IMR-90 (cell line): ENCODE results near the gene NDST1. TPM values are rescaled to one million over a fixed set of nuclear protein-coding genes. Genes with fewer than 3 reads are reported as not detected.

Source experiments
- ATAC-seq: fragments of 200-7000 bp; cut with Tn5 transposase; 2 replicates; pipeline ENCODE4 v1.9.1; 2020; ENCODE audit warnings: low read depth, mild to moderate bottlenecking, moderate library complexity
- BruUV-seq: library from RNA; stranded (reverse); fragments of 400-500 nt; replicated peaks from 2 replicates; lab custom pipeline; 2021; lab: Mats Ljungman, UMichigan
- CTCF ChIA-PET: fragments of 300-600 bp; formaldehyde crosslinking; extraction: SDS; loops from one replicate; lab custom pipeline; 2021; ENCODE audit warnings: antibody characterized with exemption; lab: Yijun Ruan, JAX
- POLR2A ChIA-PET: fragments of 300-600 bp; sonication (Branson Sonifier 250); formaldehyde crosslinking; loops from one replicate; lab custom pipeline; 2022; ENCODE audit warnings: antibody characterized with exemption; ENCODE audit not compliant: unreplicated experiment; lab: Charles Lee
- DNase-seq: peaks from one replicate; pipeline ENCODE4 v3.0.0; 2013
- H2AFZ ChIP-seq: replicated peaks from 2 replicates; pipeline ENCODE3; 2013; ENCODE audit warnings: low read length, mild to moderate bottlenecking; ENCODE audit not compliant: poor library complexity
- H2AK5ac ChIP-seq: 2 replicates; pipeline ENCODE4 v1.6.1; 2013; ENCODE audit warnings: low read depth, low read length, inconsistent platforms
- H2AK9ac ChIP-seq: replicated peaks from 2 replicates; pipeline ENCODE3; 2013; ENCODE audit warnings: mild to moderate bottlenecking, low read depth, low read length, moderate library complexity; ENCODE audit not compliant: poor library complexity
- H2BK120ac ChIP-seq: 2 replicates; pipeline ENCODE4 v1.6.1; 2013; ENCODE audit warnings: low read depth, low read length, inconsistent platforms
- H2BK15ac ChIP-seq: 3 replicates; pipeline ENCODE4 v1.6.1; 2013; ENCODE audit warnings: low read depth, low read length, inconsistent platforms
- H2BK20ac ChIP-seq: 2 replicates; pipeline ENCODE4 v1.6.1; 2013; ENCODE audit warnings: low read depth, mild to moderate bottlenecking, inconsistent platforms, low read length, moderate library complexity
- H2BK5ac ChIP-seq: 2 replicates; pipeline ENCODE4 v1.6.1; 2013; ENCODE audit warnings: mild to moderate bottlenecking, low read depth, low read length, inconsistent platforms; ENCODE audit not compliant: poor library complexity, severe bottlenecking
- H3K14ac ChIP-seq: replicated peaks from 2 replicates; pipeline ENCODE4 v1.6.1; 2013; ENCODE audit warnings: low read depth, low read length, inconsistent platforms
- H3K18ac ChIP-seq: 2 replicates; pipeline ENCODE4 v1.6.1; 2013; ENCODE audit warnings: low read depth, low read length, control low read depth
- H3K23ac ChIP-seq: 2 replicates; pipeline ENCODE4 v1.6.1; 2013; ENCODE audit warnings: low read depth, low read length, inconsistent platforms
- H3K27ac ChIP-seq: 2 replicates; pipeline ENCODE4 v1.5.1; 2013; ENCODE audit warnings: mild to moderate bottlenecking, control low read depth, low read length; ENCODE audit not compliant: insufficient read depth
- H3K27me3 ChIP-seq: 2 replicates; pipeline ENCODE4 v1.6.1; 2013; ENCODE audit warnings: low read length; ENCODE audit not compliant: control insufficient read depth, insufficient read depth
- H3K36me3 ChIP-seq: 2 replicates; pipeline ENCODE4 v1.6.1; 2013; ENCODE audit warnings: low read length, mixed read lengths; ENCODE audit not compliant: control insufficient read depth, insufficient read depth
- H3K4ac ChIP-seq: 2 replicates; pipeline ENCODE4 v1.6.1; 2013; ENCODE audit warnings: low read depth, low read length, inconsistent platforms
- H3K4me1 ChIP-seq: 2 replicates; pipeline ENCODE4 v1.6.1; 2013; ENCODE audit warnings: low read length, mixed read lengths; ENCODE audit not compliant: control insufficient read depth, insufficient read depth
- H3K4me2 ChIP-seq: 2 replicates; pipeline ENCODE4 v1.6.1; 2013; ENCODE audit warnings: low read depth, mild to moderate bottlenecking, control low read depth, low read length, moderate library complexity
- H3K4me3 ChIP-seq: 2 replicates; pipeline ENCODE4 v1.5.1; 2013; ENCODE audit warnings: low read depth, mild to moderate bottlenecking, control low read depth, low read length, moderate library complexity; ENCODE audit not compliant: insufficient read depth
- H3K56ac ChIP-seq: 2 replicates; pipeline ENCODE4 v1.6.1; 2013; ENCODE audit warnings: low read length, inconsistent platforms; ENCODE audit not compliant: insufficient read depth; ENCODE audit errors: extremely low read depth
- H3K79me1 ChIP-seq, 2 experiments: 2 replicates each; pipeline ENCODE4 v1.6.1; 2013; ENCODE audit warnings: low read length in 2 of 2, inconsistent platforms in 1 of 2, low read depth in 1 of 2
- H3K9ac ChIP-seq: 2 replicates; pipeline ENCODE4 v1.6.1; 2013; ENCODE audit warnings: low read depth, low read length, control low read depth
- H3K9me1 ChIP-seq: 2 replicates; pipeline ENCODE4 v1.6.1; 2013; ENCODE audit warnings: low read length, inconsistent platforms; ENCODE audit not compliant: insufficient read depth
- H3K9me3 ChIP-seq: 2 replicates; pipeline ENCODE4 v1.6.1; 2013; ENCODE audit warnings: low read length; ENCODE audit not compliant: control insufficient read depth, insufficient read depth
- H4K20me1 ChIP-seq: 2 replicates; pipeline ENCODE4 v1.6.1; 2013; ENCODE audit warnings: low read length, inconsistent platforms; ENCODE audit not compliant: insufficient read depth
- H4K5ac ChIP-seq: 2 replicates; pipeline ENCODE4 v1.6.1; 2013; ENCODE audit warnings: mild to moderate bottlenecking, low read depth, low read length, control low read depth
- H4K8ac ChIP-seq, 2 experiments: 2 replicates each; pipeline ENCODE4 v1.6.1; 2013; ENCODE audit warnings: low read depth in 2 of 2, low read length in 2 of 2, control low read depth in 1 of 2, inconsistent platforms in 1 of 2
- H4K91ac ChIP-seq: 2 replicates; pipeline ENCODE4 v1.6.1; 2013; ENCODE audit warnings: low read depth, low read length, inconsistent platforms; ENCODE audit not compliant: insufficient read depth
- CEBPB ChIP-seq: IDR thresholded peaks from 2 replicates; pipeline ENCODE4 v1.6.1; 2012; ENCODE audit warnings: low read depth, low read length, improper control_type of control experiment
- NFE2L2 ChIP-seq: fragments of 150-350 bp; IDR thresholded peaks from 2 replicates; pipeline ENCODE4 v1.6.1; 2016; ENCODE audit warnings: low read depth, mild to moderate bottlenecking, low read length
- dilution Hi-C: fragments of 300-500 bp; cut with HindIII; formaldehyde crosslinking; loops from one replicate; pipeline ENCODE4 v1.14.3; 2018; ENCODE audit warnings: low sequenced_read_pairs; ENCODE audit not compliant: unreplicated experiment
- in situ Hi-C: fragments of 300-500 bp; cut with MboI; formaldehyde crosslinking; loops from 3 replicates; pipeline ENCODE4 v1.14.3; 2019; ENCODE audit warnings: low sequenced_read_pairs, inconsistent platforms, mixed read lengths
- intact Hi-C: fragments of 100-400 bp; cut with micrococcal nuclease; formaldehyde crosslinking; loops from 2 replicates; pipeline ENCODE4 v1.10.0; 2022
- polyA plus RNA-seq, 3 experiments: library from polyadenylated mRNA; depleted of rRNA; stranded (reverse); fragments of >200 nt; gene quantifications; 2 replicates each; pipeline ENCODE4 v1.2.3, GENCODE V29; 2012; ENCODE audit warnings: low replicate concordance in 1 of 3
- total RNA-seq: library from RNA; depleted of rRNA; stranded (reverse); fragments of >200 nt; gene quantifications from 2 replicates; pipeline ENCODE4 v1.2.3, GENCODE V29; 2012

The NDST1 gene
- total and polyA plus RNA-seq, 2 of the 4 experiments (the other 2 are of a cell fraction): 30.5 to 80.4 TPM

- intact Hi-C loops: no loop called here
- Histone ChIP-seq H2BK5ac (peak overlapping the region; percentile 96), H3K56ac (no peak overlapping the region), H3K9me1 (peaks cover 70% of the 10 kb centered on the region), H4K20me1 (peaks cover 76% of the 10 kb centered on the region), H4K8ac (peak overlapping the region in 1 of 2 experiments; percentile 76; a peak in 1 of 4 replicates), H2BK15ac (peak overlapping the region; percentile 75; the same call in 1 of the 3 replicates), H3K27ac (peak overlapping the region; percentile 57), H4K91ac (0 out of 2 replicates have a peak overlapping the region, but pooled peaks have one; percentile 97), H2AFZ (peak overlapping the region; percentile 26), H3K27me3 (no peaks in the 10 kb centered on the region), H3K23ac (peak overlapping the region; percentile 60), H3K18ac (peak overlapping the region; percentile 55; the same call in 1 of the 2 replicates), H3K14ac (peak overlapping the region; percentile 83; the same call in 1 of the 2 replicates), H3K9ac (0 out of 2 replicates have a peak overlapping the region, but pooled peaks have one; percentile 10), H3K4me1 (peaks cover 58% of the 10 kb centered on the region), H2AK5ac (peak overlapping the region; percentile 83), H4K5ac (peak overlapping the region; percentile 68), H3K9me3 (no peaks in the 10 kb centered on the region), H3K4ac (peak overlapping the region; percentile 94), H3K79me1 (peaks cover 31 to 84% of the 10 kb centered on the region in 2 experiments), H2BK20ac (0 out of 2 replicates have a peak overlapping the region, but pooled peaks have one; percentile 75), H3K36me3 (peaks cover 10% of the 10 kb centered on the region), H2AK9ac (peak overlapping the region; percentile 77), H2BK120ac (peak overlapping the region; percentile 74), H3K4me3 (no peak overlapping the region), H3K4me2 (peak overlapping the region; percentile 72)
- DNase-seq (no peak), ATAC-seq (no peak)
- CTCF ChIA-PET: no interaction called here
- in situ Hi-C loops: no loop called here
- dilution Hi-C loops: no loop called here
- BruUV-seq: no TSS peak
- TF ChIP-seq NFE2L2: no peak
- TF ChIP-seq CEBPB: no peak
- POLR2A ChIA-PET: interaction anchor here (0.6 kb wide), 1 partner anchor 19 kb away, joined by 8 read pairs; no protein-coding TSS in a partner anchor
Observed at GRCh38 chr5:150498971-150499370, 9.0 kb upstream of the NDST1 start.
